Right lobe of liver (tissue), 6 donors: Measurements from ENCODE around the gene ADGRD2. TPM values are rescaled to one million over a fixed set of nuclear protein-coding genes. Genes with fewer than 3 reads are reported as not detected.

Experiments
- ATAC-seq, 4 donors: fragments of 200-7000 bp; cut with Tn5 transposase; one replicate each; pipeline ENCODE4 v1.9.1; 2020; ENCODE audit warnings: mild to moderate bottlenecking in 4 of 4, moderate library complexity in 4 of 4
- DNase-seq, 3 donors: peaks; one replicate each; pipeline ENCODE4 v3.0.0-alpha.2; 2020
- H3K27ac ChIP-seq, 3 donors: fragments of 200-600 bp; one replicate each; pipeline ENCODE4 v1.8.0; 2022
- H3K27me3 ChIP-seq, 2 donors: fragments of 200-600 bp; one replicate each; pipeline ENCODE4 v1.8.0; 2022
- H3K36me3 ChIP-seq, 4 donors: fragments of 200-600 bp; sonication (generic) in 1 of 4; one replicate each; pipeline versions ENCODE4 v1.5.1 to v1.8.0; 2017 to 2022; ENCODE audit warnings: control low read depth in 1 of 4
- H3K4me1 ChIP-seq, 4 donors: fragments of 200-600 bp; sonication (generic) in 1 of 4; one replicate each; pipeline versions ENCODE4 v1.5.1 to v1.8.0; 2017 to 2022; ENCODE audit warnings: control low read depth in 1 of 4
- H3K4me3 ChIP-seq, 3 donors: fragments of 200-600 bp; one replicate each; pipeline ENCODE4 v1.8.0; 2022
- H3K9me3 ChIP-seq, 4 donors: fragments of 200-600 bp; sonication (generic) in 1 of 4; one replicate each; pipeline versions ENCODE4 v1.5.1 to v1.8.0; 2017 to 2022; ENCODE audit warnings: control low read depth in 1 of 4
- CTCF ChIP-seq, 4 donors: fragments of 200-600 bp in 3 of 4; fragments of 450-650 bp in 1 of 4; IDR thresholded peaks; one replicate each; pipeline versions ENCODE4 v1.5.1 to v1.8.0; 2016 to 2022; ENCODE audit warnings: antibody characterized with exemption in 4 of 4, mild to moderate bottlenecking in 2 of 4
- POLR2A ChIP-seq: fragments of 450-650 bp; IDR thresholded peaks from one replicate; pipeline ENCODE4 v1.6.1; 2017; ENCODE audit warnings: antibody characterized with exemption, mild to moderate bottlenecking
- WGBS: methylation state at CpG from one replicate; pipeline ENCODE4 v1.1.6; 2018; ENCODE audit warnings: low coverage, low lambda C conversion rate; ENCODE audit not compliant: insufficient coverage; ENCODE audit errors: missing lambda C conversion rate; 5-methylcytosine and 5-hydroxymethylcytosine counted together
- intact Hi-C, 2 donors: fragments of 100-400 bp; cut with DNase I; formaldehyde crosslinking; loops; one replicate each; pipeline versions ENCODE4 v1.11.2 to v1.14.1; 2022
- total RNA-seq, 6 experiments: library from RNA; depleted of rRNA in 2 of 6; stranded (reverse); fragments of >200 nt in 2 of 6; fragmentation: NEBNext Ultra II Directional in 3 of 6; extraction: Animal tissue kit (Norgen Biotek cat#: 25700) in 3 of 6; gene quantifications; one replicate each; pipeline versions ENCODE4 v1.1.0 to v1.2.4, GENCODE V29; 2016 to 2023
- donor health status: DM: no; HTN: yes; CAD: no.
- donor health status: DM: no; HTN: no; CAD: no.
- donor health status: DM: no; HTN: no; CAD: no.
- donor health status: DM: no; HTN: yes; CAD: no.
- donor health status: DM: no; HTN: yes; CAD: no.

The ADGRD2 gene
- total RNA-seq, 6 experiments from 2014 or later = not detected

DNA sequence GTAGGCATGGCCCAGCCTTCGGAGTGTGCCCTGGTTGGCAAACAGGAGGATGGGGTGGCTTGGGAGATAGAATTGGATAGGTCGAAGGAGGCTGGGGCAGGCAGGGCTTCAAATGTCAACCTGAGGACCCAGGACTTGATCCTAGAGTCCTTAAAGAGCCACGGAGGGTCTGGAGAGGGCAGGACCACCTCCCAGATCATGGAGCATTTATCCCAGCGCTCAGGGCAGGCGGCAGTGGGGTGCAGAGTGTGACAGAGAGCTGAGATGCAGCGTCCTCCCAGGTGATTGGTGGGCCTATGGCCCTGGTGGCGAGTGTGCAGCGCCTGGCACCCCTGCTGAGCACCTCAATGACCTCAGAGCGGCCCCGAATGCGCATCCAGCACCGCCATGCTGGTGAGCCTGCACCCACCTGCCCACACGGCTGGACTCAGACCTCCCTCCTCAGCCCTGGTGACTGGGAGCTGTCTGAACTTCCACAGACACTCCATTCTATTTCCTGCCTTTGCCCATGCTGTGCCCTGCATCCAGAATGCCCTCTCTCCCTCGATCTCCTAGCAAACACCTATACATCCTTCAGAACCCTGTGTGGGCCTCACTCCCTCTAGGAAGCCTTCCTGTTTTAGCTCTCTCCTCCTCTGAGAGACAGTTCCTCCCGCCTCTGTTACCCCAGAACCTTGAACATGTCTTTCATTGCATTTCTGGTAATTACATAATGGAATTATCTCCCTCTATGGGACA is 6.3 kb downstream of the ADGRD2 start:
- Histone ChIP-seq H3K27ac (no peak overlapping the region), H3K9me3 (no peaks in the 10 kb centered on the region), H3K27me3 (peaks cover 0 to under 1% of the 10 kb centered on the region in 2 donors), H3K4me1 (no peaks in the 10 kb centered on the region), H3K36me3 (no peaks in the 10 kb centered on the region), H3K4me3 (no peak overlapping the region)
- DNase-seq = peak in 2 of 3 donors; percentile 19 to 31
- 21% methylated on average over 3 of the region's 15 CpGs for WGBS
- intact Hi-C loops = no loop called here
- no peak for TF ChIP-seq POLR2A
- TF ChIP-seq CTCF (IDR thresholded peaks at IDR 0.05) = no peak
- no peak for ATAC-seq

GRCh38 chr9:124457079-124457886 is 7.0 kb downstream of the ADGRD2 start:
- H3K27ac ChIP-seq = no peak overlapping the region
- ATAC-seq (no peak), DNase-seq (peak in 1 of 3 donors; percentile 44)
- TF ChIP-seq POLR2A (no peak), CTCF (IDR thresholded peaks at IDR 0.05) (no peak)
- H3K36me3 ChIP-seq = no peaks in the 10 kb centered on the region
- intact Hi-C loops = no loop called here
- no peak overlapping the region for H3K4me3 ChIP-seq
- no peaks in the 10 kb centered on the region for H3K27me3 ChIP-seq
- no peaks in the 10 kb centered on the region for H3K9me3 ChIP-seq
- 69% methylated on average over 5 of the region's 18 CpGs for WGBS
- no peaks in the 10 kb centered on the region for H3K4me1 ChIP-seq

DNA sequence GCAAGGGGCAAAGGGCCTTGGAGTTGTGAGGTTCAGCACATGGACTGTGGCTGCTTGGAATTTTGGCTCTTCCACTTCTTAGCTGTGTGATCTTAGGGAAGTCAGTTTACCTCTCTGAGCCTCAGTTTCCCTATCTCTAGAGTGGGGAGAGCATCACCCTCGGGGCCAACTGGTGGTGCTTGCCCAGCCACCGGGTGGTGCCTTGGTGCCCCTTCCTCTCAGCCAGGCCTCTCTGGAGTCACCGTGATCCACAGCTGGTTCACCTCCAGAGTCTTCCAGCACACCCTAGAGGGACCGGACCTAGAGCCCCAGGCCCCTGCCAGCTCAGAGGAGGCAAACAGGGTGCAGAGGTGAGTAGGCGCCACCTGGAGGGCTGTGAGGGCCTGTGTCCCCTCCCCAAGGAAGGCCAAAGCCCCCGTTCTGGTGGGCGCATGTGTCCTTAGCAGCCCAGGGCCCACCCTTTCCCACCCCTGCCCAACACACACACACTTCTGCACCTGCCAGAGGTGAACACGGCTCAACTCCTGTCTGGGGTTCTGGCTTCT is 7.7 kb downstream of the ADGRD2 start:
- no peak overlapping the region for H3K4me3 ChIP-seq
- TF ChIP-seq POLR2A (no peak), CTCF (IDR thresholded peaks at IDR 0.05) (no peak)
- peak in 1 of 3 donors; percentile 45 for DNase-seq
- H3K4me1 ChIP-seq = no peaks in the 10 kb centered on the region
- no peaks in the 10 kb centered on the region for H3K27me3 ChIP-seq
- no peaks in the 10 kb centered on the region for H3K9me3 ChIP-seq
- intact Hi-C loops = no loop called here
- no peak for ATAC-seq
- no peak overlapping the region for H3K27ac ChIP-seq
- WGBS = 77% methylated on average over 2 of the region's 8 CpGs
- H3K36me3 ChIP-seq = no peaks in the 10 kb centered on the region

- Histone ChIP-seq H3K9me3 (no peaks in the 10 kb centered on the region), H3K4me3 (no peak overlapping the region), H3K27ac (no peak overlapping the region), H3K27me3 (no peaks in the 10 kb centered on the region), H3K36me3 (no peaks in the 10 kb centered on the region), H3K4me1 (no peaks in the 10 kb centered on the region)
- DNase-seq (peak in 1 of 3 donors; percentile 27), ATAC-seq (no peak)
- no peak for TF ChIP-seq POLR2A
- no peak for TF ChIP-seq CTCF (IDR thresholded peaks at IDR 0.05)
- intact Hi-C loops = no loop called here
- WGBS = no CpG with 5 or more reads among the region's 9 CpGs
These were observed 8.2 kb downstream of the ADGRD2 start for GRCh38 chr9:124458441-124458840.
